ENCODE results near the gene NFATC2. TPM values are rescaled to one million over a fixed set of nuclear protein-coding genes. Genes with fewer than 3 reads are reported as not detected.

The NFATC2 gene
- total RNA-seq, 1 donor from 2014 or later: 3.9 TPM

DNA sequence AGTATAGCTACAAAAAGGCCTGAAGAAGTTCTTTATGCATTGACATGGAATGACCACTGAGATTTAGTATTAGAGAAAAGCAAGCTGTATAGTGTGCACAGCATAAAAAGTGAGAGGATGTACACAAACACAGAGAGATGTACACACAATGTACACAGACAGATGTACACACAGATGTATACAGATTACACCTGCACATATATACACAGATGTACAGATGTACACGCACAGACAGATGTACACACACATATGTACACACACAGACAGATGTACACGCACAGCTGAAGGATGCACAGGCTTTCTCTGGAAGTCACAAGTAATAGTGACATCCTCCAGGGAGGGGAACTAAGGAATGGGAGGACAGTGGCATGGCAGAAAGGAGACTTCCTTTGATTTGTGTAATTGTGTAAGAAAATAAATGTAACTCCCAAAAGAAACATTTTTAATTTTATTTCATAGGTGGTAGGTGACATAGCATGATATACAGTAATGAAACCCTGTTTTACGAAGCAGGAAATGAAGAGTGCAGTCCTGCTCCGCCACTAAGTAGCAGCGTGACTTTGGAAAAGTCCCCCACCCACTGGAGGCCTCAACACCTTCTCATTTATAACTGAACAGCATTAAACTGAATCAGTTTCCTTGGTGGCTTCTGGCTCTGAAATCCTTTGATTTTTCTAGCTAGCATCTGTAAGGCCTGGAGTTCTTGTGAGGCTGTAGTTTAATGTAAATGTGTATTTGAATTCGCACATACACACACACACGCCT lies 14.1 kb downstream of the NFATC2 start:
- H3K4me3 Mint-ChIP-seq (ENCODE audit: unreplicated experiment): no peak overlapping the region
- FAIRE-seq: no peak
- Histone ChIP-seq H3K36me3 (ENCODE audit: insufficient read depth, low read length) (no peaks in the 10 kb centered on the region), H3K4me3 (ENCODE audit: insufficient read depth, low read depth, low read length) (no peak overlapping the region), H3K4me1 (ENCODE audit: insufficient read depth, low read length) (peaks cover 32% of the 10 kb centered on the region), H3K9me3 (ENCODE audit: insufficient read depth, low read depth, low read length) (no peaks in the 10 kb centered on the region), H3K4me2 (ENCODE audit: low read length) (peak overlapping the region; percentile 62), H3K79me2 (ENCODE audit: insufficient read depth, low read length) (peaks cover 10% of the 10 kb centered on the region), H3K27ac (ENCODE audit: low read depth, low read length) (peak overlapping the region; percentile 30), H3K27me3 (ENCODE audit: insufficient read depth, low read length) (no peaks in the 10 kb centered on the region), H3K9ac (ENCODE audit: low read length) (peak overlapping the region; percentile 26), H2AFZ (ENCODE audit: low read depth, low read length) (no peak overlapping the region), H4K20me1 (ENCODE audit: insufficient read depth, low read length) (peaks cover 16% of the 10 kb centered on the region)
- H3K27me3 Mint-ChIP-seq (ENCODE audit: low read depth, unreplicated experiment): no peaks in the 10 kb centered on the region
- no peak for DNase-seq (ENCODE audit: low read depth)
- H3K9me3 Mint-ChIP-seq (ENCODE audit: unreplicated experiment): no peaks in the 10 kb centered on the region
- peaks cover 31% of the 10 kb centered on the region for H3K4me1 Mint-ChIP-seq (ENCODE audit: low read depth, unreplicated experiment)
- TF ChIP-seq EZH2 (IDR thresholded peaks at IDR 0.05; ENCODE audit: insufficient read depth, low read length): no peak
- peaks cover 1% of the 10 kb centered on the region for H3K36me3 Mint-ChIP-seq (ENCODE audit: low read depth, unreplicated experiment)
- no peak overlapping the region for H3K27ac Mint-ChIP-seq (ENCODE audit: unreplicated experiment)

DNA sequence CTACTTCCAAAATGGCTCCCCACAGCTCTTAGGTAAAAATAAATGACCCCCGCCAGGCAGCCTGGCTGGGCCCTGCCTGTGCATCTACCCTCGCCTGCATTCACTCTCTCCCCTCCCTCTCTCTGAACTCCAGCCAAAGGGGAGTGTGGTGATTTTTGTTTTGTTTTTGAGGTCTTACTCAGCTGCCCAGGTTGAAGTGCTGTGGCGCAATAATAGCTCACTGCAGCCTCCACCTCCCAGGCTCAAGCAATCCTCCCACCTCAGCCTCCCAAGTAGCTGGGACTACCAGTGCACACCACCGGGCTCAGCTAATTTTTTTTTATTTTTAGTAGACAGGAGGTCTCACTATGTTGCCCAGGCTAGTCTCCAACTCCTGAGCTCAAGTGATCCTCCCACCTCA lies 15.8 kb downstream of the NFATC2 start:
- Histone ChIP-seq H3K4me2 (ENCODE audit: low read length) (no peak overlapping the region), H3K9me3 (ENCODE audit: insufficient read depth, low read depth, low read length) (no peaks in the 10 kb centered on the region), H3K36me3 (ENCODE audit: insufficient read depth, low read length) (no peaks in the 10 kb centered on the region), H3K27ac (ENCODE audit: low read depth, low read length) (no peak overlapping the region), H2AFZ (ENCODE audit: low read depth, low read length) (no peak overlapping the region), H4K20me1 (ENCODE audit: insufficient read depth, low read length) (peaks cover 16% of the 10 kb centered on the region), H3K4me1 (ENCODE audit: insufficient read depth, low read length) (peaks cover 18% of the 10 kb centered on the region), H3K79me2 (ENCODE audit: insufficient read depth, low read length) (peaks cover 10% of the 10 kb centered on the region), H3K4me3 (ENCODE audit: insufficient read depth, low read depth, low read length) (no peak overlapping the region), H3K27me3 (ENCODE audit: insufficient read depth, low read length) (no peaks in the 10 kb centered on the region), H3K9ac (ENCODE audit: low read length) (no peak overlapping the region)
- Mint-ChIP-seq H3K36me3 (ENCODE audit: low read depth, unreplicated experiment) (peaks cover 1% of the 10 kb centered on the region), H3K4me3 (ENCODE audit: unreplicated experiment) (no peak overlapping the region), H3K9me3 (ENCODE audit: unreplicated experiment) (no peaks in the 10 kb centered on the region), H3K4me1 (ENCODE audit: low read depth, unreplicated experiment) (peaks cover 27% of the 10 kb centered on the region), H3K27ac (ENCODE audit: unreplicated experiment) (no peak overlapping the region), H3K27me3 (ENCODE audit: low read depth, unreplicated experiment) (no peaks in the 10 kb centered on the region)
- FAIRE-seq (no peak), DNase-seq (ENCODE audit: low read depth) (no peak)
- TF ChIP-seq, protein P1, sequence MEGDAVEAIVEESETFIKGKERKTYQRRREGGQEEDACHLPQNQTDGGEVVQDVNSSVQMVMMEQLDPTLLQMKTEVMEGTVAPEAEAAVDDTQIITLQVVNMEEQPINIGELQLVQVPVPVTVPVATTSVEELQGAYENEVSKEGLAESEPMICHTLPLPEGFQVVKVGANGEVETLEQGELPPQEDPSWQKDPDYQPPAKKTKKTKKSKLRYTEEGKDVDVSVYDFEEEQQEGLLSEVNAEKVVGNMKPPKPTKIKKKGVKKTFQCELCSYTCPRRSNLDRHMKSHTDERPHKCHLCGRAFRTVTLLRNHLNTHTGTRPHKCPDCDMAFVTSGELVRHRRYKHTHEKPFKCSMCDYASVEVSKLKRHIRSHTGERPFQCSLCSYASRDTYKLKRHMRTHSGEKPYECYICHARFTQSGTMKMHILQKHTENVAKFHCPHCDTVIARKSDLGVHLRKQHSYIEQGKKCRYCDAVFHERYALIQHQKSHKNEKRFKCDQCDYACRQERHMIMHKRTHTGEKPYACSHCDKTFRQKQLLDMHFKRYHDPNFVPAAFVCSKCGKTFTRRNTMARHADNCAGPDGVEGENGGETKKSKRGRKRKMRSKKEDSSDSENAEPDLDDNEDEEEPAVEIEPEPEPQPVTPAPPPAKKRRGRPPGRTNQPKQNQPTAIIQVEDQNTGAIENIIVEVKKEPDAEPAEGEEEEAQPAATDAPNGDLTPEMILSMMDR (IDR thresholded peaks at IDR 0.05; ENCODE audit: insufficient read depth, low read depth, low read length): no peak
- no peak for TF ChIP-seq EZH2 (IDR thresholded peaks at IDR 0.05; ENCODE audit: insufficient read depth, low read length)

DNA sequence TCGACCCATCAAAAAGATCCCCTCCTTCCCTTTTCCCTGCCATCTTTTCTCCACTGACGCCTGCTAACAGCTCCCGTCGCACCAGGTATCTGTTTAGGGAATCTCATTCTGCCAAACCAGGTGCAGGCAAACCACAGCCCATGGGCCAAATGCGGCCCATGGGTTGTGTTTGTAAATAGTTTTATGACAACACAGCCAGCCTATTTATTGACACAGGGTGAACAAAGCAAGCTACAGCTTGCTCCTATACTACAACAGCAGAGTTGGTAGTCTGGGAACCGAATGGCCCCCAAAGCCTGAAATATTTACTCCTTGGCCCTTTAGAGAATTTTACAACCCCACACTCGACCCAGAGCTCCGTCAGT lies 16.4 kb downstream of the NFATC2 start:
- Histone ChIP-seq H3K9me3 (ENCODE audit: insufficient read depth, low read depth, low read length) (no peaks in the 10 kb centered on the region), H3K27me3 (ENCODE audit: insufficient read depth, low read length) (no peaks in the 10 kb centered on the region), H3K27ac (ENCODE audit: low read depth, low read length) (no peak overlapping the region), H3K79me2 (ENCODE audit: insufficient read depth, low read length) (peaks cover 10% of the 10 kb centered on the region), H4K20me1 (ENCODE audit: insufficient read depth, low read length) (peaks cover 16% of the 10 kb centered on the region), H3K4me3 (ENCODE audit: insufficient read depth, low read depth, low read length) (no peak overlapping the region), H2AFZ (ENCODE audit: low read depth, low read length) (peak overlapping the region; percentile 17), H3K4me1 (ENCODE audit: insufficient read depth, low read length) (peaks cover 15% of the 10 kb centered on the region), H3K9ac (ENCODE audit: low read length) (no peak overlapping the region), H3K4me2 (ENCODE audit: low read length) (no peak overlapping the region), H3K36me3 (ENCODE audit: insufficient read depth, low read length) (no peaks in the 10 kb centered on the region)
- no peak for DNase-seq (ENCODE audit: low read depth)
- Mint-ChIP-seq H3K27me3 (ENCODE audit: low read depth, unreplicated experiment) (no peaks in the 10 kb centered on the region), H3K36me3 (ENCODE audit: low read depth, unreplicated experiment) (no peaks in the 10 kb centered on the region), H3K4me1 (ENCODE audit: low read depth, unreplicated experiment) (peaks cover 21% of the 10 kb centered on the region), H3K27ac (ENCODE audit: unreplicated experiment) (no peak overlapping the region), H3K4me3 (ENCODE audit: unreplicated experiment) (no peak overlapping the region), H3K9me3 (ENCODE audit: unreplicated experiment) (no peaks in the 10 kb centered on the region)
- FAIRE-seq: no peak
- TF ChIP-seq, protein P1 (IDR thresholded peaks at IDR 0.05; ENCODE audit: insufficient read depth, low read depth, low read length): no peak
- no peak for TF ChIP-seq EZH2 (IDR thresholded peaks at IDR 0.05; ENCODE audit: insufficient read depth, low read length)

Data from astrocyte (in vitro differentiated cells and primary cell).